COLO829 (cell line): Measurements from ENCODE around the gene SYNRG.
"Not testable (repeated sequence)": the region's sequence is repeated elsewhere in the genome, so short reads cannot be mapped to it uniquely, and the experiment has no call there.

Source experiments
- DNase-seq: peaks from one replicate; pipeline ENCODE4 v3.0.0; 2012; ENCODE audit warnings: low spot score

SYNRG gene

DNA sequence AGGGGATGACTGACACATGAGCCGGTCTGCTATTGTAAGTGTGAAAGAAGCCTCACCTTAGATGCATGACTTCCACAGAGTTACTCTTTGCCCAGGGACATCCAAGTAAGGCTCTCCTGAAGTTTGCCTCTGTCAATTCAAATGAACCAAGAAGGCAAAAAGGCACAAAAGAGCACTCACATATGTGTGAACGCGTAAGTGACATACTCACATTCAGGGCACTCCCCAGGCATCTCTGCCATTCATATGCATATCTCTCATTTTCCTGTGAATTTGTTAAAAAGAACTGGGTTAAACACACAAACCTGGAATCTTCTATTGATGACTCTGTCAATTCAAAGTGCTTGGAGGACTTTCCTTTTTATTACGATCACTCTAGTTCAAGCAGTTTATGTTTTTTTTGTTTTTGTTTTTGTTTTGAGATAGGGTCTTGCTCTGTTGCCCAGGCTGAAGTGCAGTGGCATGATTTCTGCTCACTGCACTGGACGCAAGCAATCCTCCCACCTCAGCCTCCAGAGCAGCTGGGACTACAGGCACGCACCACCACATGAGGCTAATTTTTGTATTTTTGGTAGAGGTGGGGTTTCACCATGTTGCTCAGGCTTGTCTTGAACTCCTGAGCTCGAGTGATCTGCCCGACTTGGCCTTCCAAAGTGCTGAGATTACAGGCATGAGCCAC is 70.1 kb downstream of the SYNRG start:
- no peak for DNase-seq

DNA sequence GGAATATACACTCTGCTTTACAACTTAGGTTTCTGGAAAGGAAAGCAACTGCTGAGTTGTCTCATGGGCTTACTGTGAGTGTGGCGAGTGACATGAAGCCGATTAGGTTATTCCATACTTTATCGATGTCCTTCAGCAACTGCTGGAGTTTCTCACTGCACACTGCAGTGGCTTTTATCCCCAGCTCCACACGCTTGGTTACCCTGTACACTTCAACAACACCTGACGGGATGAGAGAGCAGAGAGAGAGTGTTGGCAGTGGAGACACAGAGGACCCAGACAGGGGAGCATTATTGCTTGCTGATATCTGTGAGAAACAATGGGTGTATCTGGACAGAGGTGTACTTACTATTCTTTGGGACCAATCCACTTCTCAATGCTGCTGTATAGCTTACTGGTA is 73.3 kb downstream of the SYNRG start:
- DNase-seq, result no peak

DNA sequence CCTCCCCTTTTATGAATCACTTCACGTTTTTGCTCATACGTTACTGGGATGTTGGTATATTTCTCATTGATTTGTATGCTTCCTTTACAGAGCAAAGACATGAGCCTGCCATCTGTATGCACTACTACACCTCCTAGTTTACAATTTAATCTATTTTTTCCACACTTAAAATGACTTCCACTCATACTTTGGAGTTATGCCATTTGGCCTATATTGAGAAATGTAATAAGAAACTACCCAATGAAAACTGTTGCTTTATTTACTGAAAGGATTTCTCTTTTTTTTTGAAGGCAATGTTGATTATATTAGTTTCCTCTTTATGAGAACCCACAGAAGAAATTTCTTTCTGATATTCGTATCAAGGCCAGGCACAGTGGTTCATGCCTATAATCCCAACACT is 76.5 kb downstream of the SYNRG start:
- DNase-seq, result no peak

DNA sequence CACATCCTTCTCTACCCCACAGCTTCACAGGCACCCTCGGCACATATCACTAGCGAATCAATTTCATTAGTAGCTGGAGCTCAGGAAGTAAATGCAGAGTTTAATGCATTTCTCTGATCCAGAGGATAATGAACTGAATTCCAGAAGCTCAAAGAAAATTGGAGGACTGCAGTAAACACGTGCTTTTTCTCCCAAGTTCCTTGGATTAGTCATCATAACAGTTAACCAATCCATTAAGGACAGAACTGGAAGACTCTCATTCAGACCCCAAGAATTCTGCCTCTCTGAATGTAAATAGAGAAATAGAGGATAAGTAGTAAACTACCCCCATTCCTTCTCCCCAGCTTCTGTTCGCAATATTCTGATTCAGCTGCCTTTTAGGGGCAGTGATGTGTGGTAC is 78.8 kb downstream of the SYNRG start:
- peak; percentile 4 for DNase-seq

- peak; percentile 42 for DNase-seq
These were observed 81.9 kb downstream of the SYNRG start for GRCh38 chr17:37527249-37527851.

GRCh38 chr17:37523715-37524219 is 85.5 kb downstream of the SYNRG start:
- DNase-seq, result no peak

- DNase-seq, result no peak
These were observed 87.4 kb downstream of the SYNRG start for GRCh38 chr17:37521821-37522220.

- no peak for DNase-seq
These were observed 89.0 kb downstream of the SYNRG start for GRCh38 chr17:37520174-37520573.

DNA sequence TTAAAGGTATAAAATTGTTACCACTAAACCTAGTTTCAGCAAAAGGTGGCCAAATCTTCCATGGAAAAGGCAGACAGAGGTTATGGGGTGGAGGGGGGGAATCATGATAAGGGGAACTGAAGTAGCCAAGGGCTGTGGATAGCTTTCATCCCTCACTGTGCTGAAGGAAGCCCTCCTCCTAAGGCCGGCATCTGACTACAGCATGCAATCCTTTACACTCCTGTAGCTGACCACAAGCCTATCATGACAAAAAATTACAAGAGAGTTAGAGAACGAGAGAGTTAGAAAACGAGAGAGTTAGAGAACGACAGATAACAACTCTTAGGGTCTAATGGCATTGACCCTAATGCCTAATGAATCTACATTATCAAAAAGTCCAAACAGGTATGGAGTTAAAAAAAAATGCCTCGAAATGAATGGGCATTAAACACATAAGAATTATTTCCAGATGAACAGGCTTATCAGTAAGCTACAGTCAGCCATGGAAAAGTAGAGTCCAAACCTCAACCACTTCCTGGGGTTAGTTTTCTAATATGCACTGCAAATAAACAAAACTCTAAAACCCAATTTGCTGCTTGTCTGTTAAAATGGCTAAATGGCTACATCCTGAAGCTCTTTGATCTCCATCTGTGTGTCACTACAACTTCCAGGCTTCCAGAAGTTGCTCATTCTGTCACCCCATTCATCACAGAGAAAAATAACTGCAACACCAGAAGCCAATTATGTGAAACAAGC is 89.8 kb downstream of the SYNRG start:
- DNase-seq, result no peak

GRCh38 chr17:37518826-37519225 is 90.4 kb downstream of the SYNRG start:
- DNase-seq, result no peak

GRCh38 chr17:37517881-37518280 is 91.3 kb downstream of the SYNRG start:
- DNase-seq, result no peak

GRCh38 chr17:37516127-37516571 is 93.1 kb downstream of the SYNRG start:
- no peak for DNase-seq

- peak; percentile 16 for DNase-seq
These were observed 95.5 kb downstream of the SYNRG start for GRCh38 chr17:37513711-37514110.

DNA sequence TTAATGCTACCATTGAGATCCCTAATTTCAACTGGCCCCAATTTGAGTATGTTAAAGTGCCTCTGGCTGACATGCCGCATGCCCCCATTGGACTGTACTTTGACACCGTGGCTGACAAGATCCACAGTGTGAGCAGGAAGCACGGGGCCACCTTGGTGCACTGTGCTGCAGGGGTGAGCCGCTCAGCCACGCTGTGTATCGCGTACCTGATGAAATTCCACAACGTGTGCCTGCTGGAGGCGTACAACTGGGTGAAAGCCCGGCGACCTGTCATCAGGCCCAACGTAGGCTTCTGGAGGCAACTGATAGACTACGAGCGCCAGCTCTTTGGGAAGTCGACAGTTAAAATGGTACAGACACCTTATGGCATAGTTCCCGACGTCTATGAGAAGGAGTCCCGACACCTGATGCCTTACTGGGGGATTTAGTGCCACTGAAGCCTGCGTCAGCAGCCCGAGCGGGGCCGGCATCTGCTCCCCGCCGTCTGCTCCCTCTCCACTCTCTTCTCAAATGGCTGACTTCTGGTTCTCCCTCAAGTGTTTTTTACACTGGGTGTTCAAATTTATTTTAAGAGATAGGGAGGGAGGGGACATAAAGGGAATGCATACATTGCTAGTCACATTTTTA is 96.7 kb downstream of the SYNRG start:
- no peak for DNase-seq

DNA sequence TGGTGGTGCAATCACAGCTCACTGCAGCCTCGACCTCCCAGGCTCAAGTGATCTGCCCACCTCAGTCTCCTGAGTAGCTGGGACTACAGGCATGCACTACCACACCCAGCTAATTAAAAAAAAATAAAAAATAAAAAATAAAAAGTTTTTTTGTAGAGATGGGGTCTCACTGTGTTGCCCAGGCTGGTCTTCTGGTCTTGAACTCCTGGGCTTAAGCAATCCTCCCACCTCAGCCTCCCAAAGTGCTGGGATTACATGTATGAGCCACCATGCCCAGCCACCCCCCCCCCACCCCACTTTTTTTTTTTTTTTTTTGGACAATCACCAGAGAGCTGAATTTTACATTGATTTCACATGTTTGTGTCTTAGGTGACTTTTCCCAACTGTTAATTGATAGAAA is 97.6 kb downstream of the SYNRG start:
- DNase-seq, result not testable (repeated sequence)

- DNase-seq, result no peak
These were observed 99.2 kb downstream of the SYNRG start for GRCh38 chr17:37510056-37510455.

- DNase-seq, result no peak
These were observed 102.1 kb downstream of the SYNRG start for GRCh38 chr17:37507111-37507510.

DNA sequence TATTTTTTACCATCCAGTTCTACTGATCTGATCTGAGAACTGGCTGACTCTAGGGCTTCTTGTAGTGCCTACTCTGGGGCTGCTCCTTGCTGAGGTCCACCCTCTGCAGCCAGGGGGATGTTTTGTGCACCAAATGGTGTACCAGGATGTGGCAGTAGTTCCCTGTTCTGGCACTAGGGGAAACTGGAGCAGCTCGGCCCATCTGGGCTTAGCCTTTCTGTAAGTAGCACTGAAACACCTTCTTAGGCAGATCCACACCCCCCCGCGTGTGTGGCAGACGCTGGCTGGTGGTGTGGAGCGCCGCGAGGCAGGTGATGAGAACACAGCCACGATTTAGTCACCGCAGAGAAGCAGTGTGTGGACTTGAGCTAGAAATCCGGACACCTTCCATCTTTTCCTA is 102.5 kb downstream of the SYNRG start:
- DNase-seq, result no peak

DNA sequence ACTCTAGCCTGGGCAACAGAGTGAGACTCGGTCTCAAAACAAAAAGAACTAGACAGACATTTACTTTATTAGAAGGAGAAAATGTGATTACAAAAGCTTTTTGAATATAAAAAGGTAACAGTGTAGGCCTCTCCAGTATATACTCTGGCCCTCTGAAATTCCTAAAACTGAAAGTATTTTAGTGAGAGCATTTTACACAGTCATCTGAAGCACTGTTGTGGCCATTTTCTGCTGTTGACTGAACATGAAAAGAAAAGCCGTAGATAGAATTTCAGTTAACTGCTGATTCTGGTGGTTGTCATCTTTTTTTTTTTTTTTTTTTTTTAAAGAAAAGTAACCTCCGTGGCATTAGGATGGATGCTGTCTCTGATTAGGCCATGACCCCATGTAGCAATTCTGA is 103.9 kb downstream of the SYNRG start:
- no peak for DNase-seq

GRCh38 chr17:37503148-37503547 is 106.1 kb downstream of the SYNRG start:
- DNase-seq, result no peak

DNA sequence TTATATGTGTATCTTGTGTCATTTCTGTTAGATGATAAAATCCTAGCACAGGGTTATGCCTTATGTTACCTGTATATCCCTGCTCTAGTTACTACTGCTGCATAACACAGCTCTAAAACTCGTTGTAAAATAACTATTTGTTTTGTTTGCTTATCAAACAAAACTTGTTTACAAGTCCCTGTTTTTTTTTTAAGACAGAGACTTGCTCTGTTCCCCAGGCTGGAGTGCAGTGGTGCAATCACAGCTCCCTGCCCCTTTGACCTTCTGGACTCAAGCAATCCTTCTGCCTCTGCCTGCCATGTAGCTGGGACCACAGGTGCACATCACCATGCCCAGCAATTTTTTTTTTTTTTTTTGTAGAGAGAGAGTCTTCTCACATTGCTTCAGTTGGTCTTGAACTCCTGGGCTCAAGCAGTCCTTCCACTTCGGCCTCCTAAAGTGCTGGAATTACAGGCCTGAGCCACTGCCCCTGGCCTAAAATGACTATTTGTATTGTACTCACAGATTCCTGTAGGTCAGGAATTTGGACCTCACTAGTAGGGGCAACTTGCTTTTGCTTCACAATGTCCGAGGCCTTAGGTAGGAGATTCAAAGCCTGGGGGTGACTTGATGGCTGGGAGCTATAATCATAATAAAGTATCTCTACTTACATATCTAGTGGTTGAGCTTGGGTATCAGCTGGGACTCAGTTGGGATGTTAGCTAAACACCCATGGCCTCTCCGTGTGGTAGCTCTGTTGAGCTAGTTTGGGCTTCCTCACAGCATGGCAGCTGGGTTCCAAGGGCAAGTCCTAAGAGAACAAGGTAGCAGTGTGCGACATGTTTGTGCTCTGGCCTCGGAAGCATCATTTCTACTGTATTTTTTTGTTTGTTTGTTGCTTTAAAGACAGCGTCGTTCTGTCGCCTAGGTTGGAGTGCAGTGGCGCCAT is 106.9 kb downstream of the SYNRG start:
- DNase-seq, result no peak

GRCh38 chr17:37500378-37500777 is 108.8 kb downstream of the SYNRG start:
- no peak for DNase-seq
